ENCODE results near the gene PRSS27.
"Not testable (repeated sequence)": the region's sequence is repeated elsewhere in the genome, so short reads cannot be mapped to it uniquely, and the experiment has no call there.

DNA sequence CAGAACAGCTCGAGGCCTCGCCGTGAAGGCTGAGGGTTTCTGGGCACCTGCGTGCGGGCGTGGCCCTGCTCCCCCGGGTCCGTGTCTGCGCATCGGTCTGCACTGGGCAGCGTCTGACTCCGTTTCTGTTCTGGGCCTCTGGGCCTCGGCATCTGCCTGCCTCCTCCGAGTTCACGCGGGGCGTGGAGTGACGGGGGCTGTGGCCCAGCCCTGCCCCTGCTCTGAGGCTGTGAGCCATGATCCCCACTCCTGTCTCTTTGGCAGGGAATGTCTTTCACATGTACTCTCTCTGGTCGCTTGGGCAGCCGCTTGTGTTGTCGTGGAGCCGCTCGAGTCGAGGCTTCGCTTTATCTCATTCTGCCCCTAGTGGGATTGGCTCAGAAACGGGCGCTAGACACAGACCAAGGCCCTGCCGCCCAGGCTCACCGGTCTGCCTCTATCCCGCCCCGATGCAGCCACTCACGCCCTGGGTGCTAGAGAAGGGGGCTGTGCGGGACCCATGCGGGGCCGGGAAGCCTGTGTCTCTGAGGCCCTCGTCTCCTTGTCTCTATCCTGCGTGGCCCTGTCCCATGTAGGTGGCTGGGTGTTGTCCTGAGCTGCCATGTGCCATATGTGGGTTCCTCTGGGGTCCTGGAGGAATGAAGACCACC lies 23.3 kb downstream of the PRSS27 start:
- TF ChIP-seq, protein P1, sequence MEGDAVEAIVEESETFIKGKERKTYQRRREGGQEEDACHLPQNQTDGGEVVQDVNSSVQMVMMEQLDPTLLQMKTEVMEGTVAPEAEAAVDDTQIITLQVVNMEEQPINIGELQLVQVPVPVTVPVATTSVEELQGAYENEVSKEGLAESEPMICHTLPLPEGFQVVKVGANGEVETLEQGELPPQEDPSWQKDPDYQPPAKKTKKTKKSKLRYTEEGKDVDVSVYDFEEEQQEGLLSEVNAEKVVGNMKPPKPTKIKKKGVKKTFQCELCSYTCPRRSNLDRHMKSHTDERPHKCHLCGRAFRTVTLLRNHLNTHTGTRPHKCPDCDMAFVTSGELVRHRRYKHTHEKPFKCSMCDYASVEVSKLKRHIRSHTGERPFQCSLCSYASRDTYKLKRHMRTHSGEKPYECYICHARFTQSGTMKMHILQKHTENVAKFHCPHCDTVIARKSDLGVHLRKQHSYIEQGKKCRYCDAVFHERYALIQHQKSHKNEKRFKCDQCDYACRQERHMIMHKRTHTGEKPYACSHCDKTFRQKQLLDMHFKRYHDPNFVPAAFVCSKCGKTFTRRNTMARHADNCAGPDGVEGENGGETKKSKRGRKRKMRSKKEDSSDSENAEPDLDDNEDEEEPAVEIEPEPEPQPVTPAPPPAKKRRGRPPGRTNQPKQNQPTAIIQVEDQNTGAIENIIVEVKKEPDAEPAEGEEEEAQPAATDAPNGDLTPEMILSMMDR (IDR thresholded peaks at IDR 0.05) = not testable (repeated sequence)
- not testable (repeated sequence) for TF ChIP-seq POLR2A (IDR thresholded peaks at IDR 0.05)

Data from Peyer's patch (tissue), 4 donors.